A673 (cell line): ENCODE results near the gene SHISA9. TPM values are rescaled to one million over a fixed set of nuclear protein-coding genes. Genes with fewer than 3 reads are reported as not detected.

Source experiments
- BruUV-seq: library from RNA; stranded (reverse); fragments of 400-500 nt; replicated peaks from 2 replicates; lab custom pipeline; 2021; lab: Mats Ljungman, UMichigan
- CTCF ChIA-PET: fragments of 300-600 bp; sonication (Branson Sonifier 250); formaldehyde crosslinking; loops from one replicate; lab custom pipeline; 2022; ENCODE audit warnings: antibody characterized with exemption; lab: Charles Lee
- POLR2A ChIA-PET: fragments of 300-600 bp; sonication (Branson Sonifier 250); formaldehyde crosslinking; loops from one replicate; lab custom pipeline; 2022; ENCODE audit warnings: antibody characterized with exemption; ENCODE audit not compliant: low non-redundant PET; lab: Charles Lee
- DNase-seq: peaks from one replicate; pipeline ENCODE4 v3.0.0-alpha.2; 2015; ENCODE audit warnings: low spot score
- H3K27ac ChIP-seq: fragments of 200-600 bp; sonication (generic); 2 replicates; pipeline ENCODE4 v1.5.1; 2016; ENCODE audit warnings: mixed run types, low read depth, mild to moderate bottlenecking, mixed read lengths, antibody characterized with exemption, low read length; ENCODE audit not compliant: poor library complexity, severe bottlenecking
- H3K27me3 ChIP-seq: fragments of 200-600 bp; sonication (generic); replicated peaks from 2 replicates; pipeline ENCODE4 v1.6.1; 2017; ENCODE audit warnings: mixed run types, low read depth, mild to moderate bottlenecking, mixed read lengths, antibody characterized with exemption, low read length; ENCODE audit not compliant: insufficient read depth, poor library complexity
- H3K36me3 ChIP-seq: fragments of 200-600 bp; sonication (generic); 2 replicates; pipeline ENCODE4 v1.6.1; 2016; ENCODE audit warnings: mixed run types, mild to moderate bottlenecking, mixed read lengths, antibody characterized with exemption, low read length; ENCODE audit not compliant: insufficient read depth, poor library complexity, severe bottlenecking
- H3K4me1 ChIP-seq: fragments of 200-600 bp; sonication (generic); 2 replicates; pipeline ENCODE4 v1.6.1; 2017; ENCODE audit warnings: mixed run types, mild to moderate bottlenecking, mixed read lengths, antibody characterized with exemption, low read length; ENCODE audit not compliant: insufficient read depth, poor library complexity, severe bottlenecking
- H3K4me3 ChIP-seq: fragments of 200-600 bp; sonication (generic); 2 replicates; pipeline ENCODE4 v1.5.1; 2016; ENCODE audit warnings: low read depth, mixed run types, mild to moderate bottlenecking, mixed read lengths, low read length; ENCODE audit not compliant: poor library complexity, severe bottlenecking
- H3K9me3 ChIP-seq: fragments of 200-600 bp; sonication (generic); 2 replicates; pipeline ENCODE4 v1.6.1; 2016; ENCODE audit warnings: mixed run types, low read depth, mild to moderate bottlenecking, mixed read lengths, antibody characterized with exemption, low read length; ENCODE audit not compliant: poor library complexity, severe bottlenecking
- CTCF ChIP-seq: fragments of 300-800, 200-600 bp; sonication (generic); conservative IDR thresholded peaks from 2 replicates; pipeline ENCODE4 v1.5.1; 2017; ENCODE audit warnings: low read depth, mild to moderate bottlenecking, antibody characterized with exemption, low read length, moderate library complexity, mixed read lengths
- EZH2 ChIP-seq: fragments of 200-600 bp; sonication (generic); IDR thresholded peaks from 2 replicates; pipeline ENCODE4 v1.6.1; 2017; ENCODE audit warnings: borderline replicate concordance, low read depth, mild to moderate bottlenecking, mixed read lengths, antibody characterized with exemption, low read length; ENCODE audit not compliant: poor library complexity, severe bottlenecking
- intact Hi-C: fragments of 100-400 bp; cut with micrococcal nuclease; formaldehyde crosslinking; loops from one replicate; pipeline ENCODE4 v1.10.0; 2022; ENCODE audit not compliant: unreplicated experiment
- total RNA-seq: library from RNA; stranded (reverse); gene quantifications from 2 replicates; pipeline ENCODE4 v1.2.3, GENCODE V29; 2021

SHISA9 gene
- total RNA-seq, 1 experiment from 2014 or later, result not detected

- Histone ChIP-seq H3K4me3 (no peak overlapping the region), H3K36me3 (no peaks in the 10 kb centered on the region), H3K4me1 (no peaks in the 10 kb centered on the region), H3K27me3 (no peaks in the 10 kb centered on the region), H3K27ac (no peak overlapping the region), H3K9me3 (peaks cover 44% of the 10 kb centered on the region)
- no peak for TF ChIP-seq EZH2
- no peak for TF ChIP-seq CTCF
- no TSS peak for BruUV-seq
- intact Hi-C loops, result no loop called here
- POLR2A ChIA-PET, result no interaction called here
- CTCF ChIA-PET, result no interaction called here
- no peak for DNase-seq
Measured at GRCh38 chr16:13108126-13108525, 206.7 kb downstream of the SHISA9 start.

- Histone ChIP-seq H3K9me3 (peaks cover 43% of the 10 kb centered on the region), H3K4me3 (no peak overlapping the region), H3K27ac (no peak overlapping the region), H3K4me1 (no peaks in the 10 kb centered on the region), H3K27me3 (no peaks in the 10 kb centered on the region), H3K36me3 (no peaks in the 10 kb centered on the region)
- no TSS peak for BruUV-seq
- ChIA-PET CTCF (no interaction called here), POLR2A (no interaction called here)
- TF ChIP-seq CTCF, result no peak
- no peak for TF ChIP-seq EZH2
- no peak for DNase-seq
- intact Hi-C loops, result no loop called here
Measured at GRCh38 chr16:13109171-13109570, 207.8 kb downstream of the SHISA9 start.

GRCh38 chr16:13110124-13110796, 208.9 kb downstream of the SHISA9 start:
- Histone ChIP-seq H3K9me3 (peaks cover 40% of the 10 kb centered on the region), H3K36me3 (no peaks in the 10 kb centered on the region), H3K27ac (no peak overlapping the region), H3K4me3 (no peak overlapping the region), H3K4me1 (no peaks in the 10 kb centered on the region), H3K27me3 (no peaks in the 10 kb centered on the region)
- TF ChIP-seq CTCF (no peak), EZH2 (no peak)
- no TSS peak for BruUV-seq
- no peak for DNase-seq
- intact Hi-C loops, result no loop called here
- CTCF ChIA-PET, result no interaction called here
- POLR2A ChIA-PET, result no interaction called here
